ENCODE data around the gene NUBP2.
A peak's percentile ranks its signal among the peaks of the same experiment; 100 is the strongest.

Gene NUBP2

GRCh38 chr16:1749152-1750117 lies 33.3 kb upstream of the NUBP2 start:
- no peak for TF ChIP-seq CTCF (conservative IDR thresholded peaks at IDR 0.05; ENCODE audit: low read depth, low read length)
- H3K4me3 ChIP-seq (ENCODE audit: low read depth, low read length), result no peak overlapping the region
- DNase-seq (ENCODE audit: low read depth), result peak; percentile 72

- no peak for TF ChIP-seq CTCF (conservative IDR thresholded peaks at IDR 0.05; ENCODE audit: low read depth, low read length)
- DNase-seq (ENCODE audit: low read depth), result no peak
- H3K4me3 ChIP-seq (ENCODE audit: low read depth, low read length), result no peak overlapping the region
These were observed 30.8 kb upstream of the NUBP2 start for GRCh38 chr16:1751946-1752345.

GRCh38 chr16:1752853-1753252 lies 29.9 kb upstream of the NUBP2 start:
- DNase-seq (ENCODE audit: low read depth), result no peak
- no peak for TF ChIP-seq CTCF (conservative IDR thresholded peaks at IDR 0.05; ENCODE audit: low read depth, low read length)

GRCh38 chr16:1754204-1754603 lies 28.6 kb upstream of the NUBP2 start:
- H3K4me3 ChIP-seq (ENCODE audit: low read depth, low read length), result no peak overlapping the region
- DNase-seq (ENCODE audit: low read depth), result no peak
- TF ChIP-seq CTCF (conservative IDR thresholded peaks at IDR 0.05; ENCODE audit: low read depth, low read length), result no peak

More at GRCh38 chr16:1752853-1753252, 29.9 kb upstream of the NUBP2 start:
- no peak overlapping the region for H3K4me3 ChIP-seq (ENCODE audit: low read depth, low read length)

DNA sequence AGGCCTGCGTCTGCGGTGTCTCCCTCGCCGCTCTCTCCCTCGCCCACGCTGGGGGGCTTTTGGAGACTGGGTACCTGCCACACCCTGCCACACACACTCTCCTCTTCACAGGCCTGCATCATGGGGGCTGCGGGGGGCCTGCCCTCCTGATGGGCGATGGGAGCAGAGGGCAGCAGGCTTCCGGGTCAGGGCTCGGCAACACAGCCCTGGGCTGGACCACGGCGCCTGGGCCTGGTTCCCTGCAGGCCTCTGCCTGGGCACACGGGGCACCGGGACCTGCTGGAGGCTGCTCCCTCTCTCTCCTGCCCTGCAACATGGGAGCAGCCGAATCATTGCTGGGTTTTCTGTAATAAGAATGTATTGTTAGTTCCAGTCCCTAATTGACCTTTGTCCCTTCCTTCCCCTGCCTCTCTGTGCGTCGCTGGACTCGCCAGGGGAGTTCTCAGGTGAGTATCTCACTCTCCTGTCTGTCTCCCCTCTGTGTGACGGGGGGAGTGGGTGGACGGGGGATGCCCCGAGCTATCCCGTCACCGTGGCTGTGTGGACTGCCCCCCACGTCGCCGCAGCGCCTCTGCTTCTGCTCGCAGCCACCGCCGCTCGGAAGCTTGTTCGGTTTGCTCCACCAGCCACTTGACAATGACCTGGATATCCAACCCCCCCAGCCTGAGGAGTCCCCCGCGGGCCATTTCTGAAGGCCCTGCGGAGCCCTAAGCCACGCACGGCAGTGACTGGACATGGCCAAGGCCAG lies 24.9 kb upstream of the NUBP2 start:
- H3K4me3 ChIP-seq (ENCODE audit: low read depth, low read length), result no peak overlapping the region
- DNase-seq (ENCODE audit: low read depth), result no peak
- TF ChIP-seq CTCF (conservative IDR thresholded peaks at IDR 0.05; ENCODE audit: low read depth, low read length), result no peak

GRCh38 chr16:1758923-1759322 lies 23.8 kb upstream of the NUBP2 start:
- TF ChIP-seq CTCF (conservative IDR thresholded peaks at IDR 0.05; ENCODE audit: low read depth, low read length), result no peak
- no peak for DNase-seq (ENCODE audit: low read depth)
- no peak overlapping the region for H3K4me3 ChIP-seq (ENCODE audit: low read depth, low read length)

Data from choroid plexus epithelial cell (primary cell).